Measurements from ENCODE around the gene ZNF273.
"Not testable (repeated sequence)": the region's sequence is repeated elsewhere in the genome, so short reads cannot be mapped to it uniquely, and the experiment has no call there.

Gene ZNF273

DNA sequence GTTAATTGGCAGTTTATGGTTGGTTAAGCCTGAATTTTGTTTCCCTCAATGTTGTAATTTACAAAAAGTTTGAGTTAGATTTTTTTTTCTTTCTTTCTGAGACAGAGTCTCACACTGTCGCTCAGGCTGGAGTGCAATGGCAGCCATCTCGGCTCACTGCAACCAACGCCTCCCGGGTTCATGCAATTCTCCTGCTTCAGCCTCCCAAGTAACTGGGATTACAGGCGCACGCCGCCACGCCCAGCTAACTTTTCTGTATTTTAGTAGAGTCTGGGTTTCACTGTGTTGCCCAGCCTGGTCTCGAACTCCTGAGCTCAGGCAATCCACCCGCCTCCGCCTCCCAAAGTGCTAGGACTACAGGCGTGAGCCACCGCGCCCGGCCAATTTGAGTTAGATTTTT is 935 bp downstream of the ZNF273 start:
- TF ChIP-seq, protein P1, sequence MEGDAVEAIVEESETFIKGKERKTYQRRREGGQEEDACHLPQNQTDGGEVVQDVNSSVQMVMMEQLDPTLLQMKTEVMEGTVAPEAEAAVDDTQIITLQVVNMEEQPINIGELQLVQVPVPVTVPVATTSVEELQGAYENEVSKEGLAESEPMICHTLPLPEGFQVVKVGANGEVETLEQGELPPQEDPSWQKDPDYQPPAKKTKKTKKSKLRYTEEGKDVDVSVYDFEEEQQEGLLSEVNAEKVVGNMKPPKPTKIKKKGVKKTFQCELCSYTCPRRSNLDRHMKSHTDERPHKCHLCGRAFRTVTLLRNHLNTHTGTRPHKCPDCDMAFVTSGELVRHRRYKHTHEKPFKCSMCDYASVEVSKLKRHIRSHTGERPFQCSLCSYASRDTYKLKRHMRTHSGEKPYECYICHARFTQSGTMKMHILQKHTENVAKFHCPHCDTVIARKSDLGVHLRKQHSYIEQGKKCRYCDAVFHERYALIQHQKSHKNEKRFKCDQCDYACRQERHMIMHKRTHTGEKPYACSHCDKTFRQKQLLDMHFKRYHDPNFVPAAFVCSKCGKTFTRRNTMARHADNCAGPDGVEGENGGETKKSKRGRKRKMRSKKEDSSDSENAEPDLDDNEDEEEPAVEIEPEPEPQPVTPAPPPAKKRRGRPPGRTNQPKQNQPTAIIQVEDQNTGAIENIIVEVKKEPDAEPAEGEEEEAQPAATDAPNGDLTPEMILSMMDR (IDR thresholded peaks at IDR 0.05; ENCODE audit: insufficient read depth, low read depth, low read length, missing control alignments) = no peak
- DNase-seq (ENCODE audit: low read depth) = no peak

DNA sequence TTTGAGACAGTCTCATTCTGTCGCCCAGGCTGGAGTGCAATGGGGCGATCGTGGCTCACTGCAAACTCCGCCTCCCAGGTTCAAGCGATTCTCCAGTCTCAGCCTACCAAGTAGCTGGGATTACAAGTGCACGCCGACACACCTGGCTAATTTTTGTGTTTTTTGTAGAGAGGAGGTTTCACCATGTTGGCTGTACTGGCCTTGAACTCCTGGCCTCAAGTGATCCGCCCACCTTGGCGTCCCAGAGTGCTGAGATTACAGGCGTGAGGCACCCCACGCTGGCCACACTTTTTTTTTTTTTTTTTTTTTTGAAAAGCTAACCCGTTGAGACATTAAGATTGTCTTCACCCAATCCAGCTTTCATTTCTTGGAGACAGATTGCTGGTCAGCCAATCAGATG is 2.1 kb downstream of the ZNF273 start:
- H3K4me3 ChIP-seq (ENCODE audit: low read length) = no peak overlapping the region
- no peak for DNase-seq (ENCODE audit: low read depth)
- TF ChIP-seq, protein P1 (IDR thresholded peaks at IDR 0.05; ENCODE audit: insufficient read depth, low read depth, low read length, missing control alignments) = no peak

More for the DNA sequence above, 935 bp downstream of the ZNF273 start:
- peak overlapping the region; percentile 78 for H3K4me3 ChIP-seq (ENCODE audit: low read length)

DNA sequence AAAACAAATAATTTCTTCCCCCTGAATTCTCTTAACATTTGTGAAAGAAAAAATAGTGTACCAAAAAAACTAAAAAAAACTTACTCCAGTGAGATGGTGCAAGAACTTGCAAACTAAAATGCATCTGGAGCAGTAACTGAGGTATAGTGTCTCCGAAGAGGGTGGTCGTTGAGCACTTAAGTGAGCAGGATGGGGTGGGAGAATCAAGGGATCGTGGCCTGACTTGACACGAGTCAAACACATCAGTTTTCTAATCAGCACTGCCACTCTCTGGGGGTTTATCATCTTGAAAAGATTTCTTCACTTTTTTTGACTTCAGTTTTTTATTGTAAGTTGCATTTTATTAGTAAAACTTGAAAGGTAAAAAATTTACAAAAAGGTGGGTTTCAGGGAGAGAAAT is 2.5 kb downstream of the ZNF273 start:
- TF ChIP-seq, protein P1 (IDR thresholded peaks at IDR 0.05; ENCODE audit: insufficient read depth, low read depth, low read length, missing control alignments) = no peak
- no peak overlapping the region for H3K4me3 ChIP-seq (ENCODE audit: low read length)
- DNase-seq (ENCODE audit: low read depth) = no peak

GRCh38 chr7:64907641-64908326 is 4.7 kb downstream of the ZNF273 start:
- H3K4me3 ChIP-seq (ENCODE audit: low read length) = no peak overlapping the region
- no peak for DNase-seq (ENCODE audit: low read depth)
- TF ChIP-seq, protein P1 (IDR thresholded peaks at IDR 0.05; ENCODE audit: insufficient read depth, low read depth, low read length, missing control alignments) = no peak

DNA sequence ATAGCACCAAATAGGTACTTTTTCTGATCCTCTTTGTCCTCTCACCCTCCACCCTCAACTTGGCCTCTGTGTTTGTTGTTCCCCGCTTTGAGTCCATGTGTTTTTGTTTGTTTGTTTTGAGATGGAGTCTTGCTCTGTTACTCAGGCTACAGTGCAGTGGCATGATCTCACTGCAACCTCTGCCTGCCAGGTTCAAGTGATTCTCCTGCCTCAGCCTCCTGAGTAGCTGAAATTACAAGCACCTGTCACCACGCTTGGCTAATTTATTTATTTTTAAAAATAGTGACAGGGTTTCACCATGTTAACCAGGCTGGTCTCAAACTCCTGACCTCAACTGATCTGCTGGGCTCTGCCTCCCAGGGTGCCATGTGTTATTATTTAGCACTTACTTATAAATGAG is 5.3 kb downstream of the ZNF273 start:
- TF ChIP-seq, protein P1 (IDR thresholded peaks at IDR 0.05; ENCODE audit: insufficient read depth, low read depth, low read length, missing control alignments) = no peak
- DNase-seq (ENCODE audit: low read depth) = no peak
- no peak overlapping the region for H3K4me3 ChIP-seq (ENCODE audit: low read length)

DNA sequence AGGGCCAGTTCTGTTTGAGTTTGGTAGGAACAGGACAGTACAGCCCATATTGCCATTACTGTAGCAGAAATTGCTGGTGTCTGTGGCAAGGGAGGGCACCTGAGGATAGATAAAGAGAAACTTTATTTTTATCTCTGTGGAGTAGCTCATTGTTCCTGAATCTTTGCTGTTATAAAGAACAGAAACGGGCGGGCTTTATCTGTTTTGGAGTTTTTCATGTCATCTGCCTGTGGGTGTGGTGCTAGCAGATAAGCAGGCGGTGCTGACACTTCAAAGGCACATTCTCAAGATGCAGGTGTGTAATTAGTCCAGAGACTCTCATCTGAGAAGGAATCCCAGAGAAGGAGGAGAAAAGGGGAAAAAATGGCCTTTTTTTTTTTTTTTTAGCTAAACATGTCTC is 11.5 kb downstream of the ZNF273 start:
- TF ChIP-seq, protein P1 (IDR thresholded peaks at IDR 0.05; ENCODE audit: insufficient read depth, low read depth, low read length, missing control alignments) = no peak
- DNase-seq (ENCODE audit: low read depth) = no peak
- H3K4me3 ChIP-seq (ENCODE audit: low read length) = no peak overlapping the region

DNA sequence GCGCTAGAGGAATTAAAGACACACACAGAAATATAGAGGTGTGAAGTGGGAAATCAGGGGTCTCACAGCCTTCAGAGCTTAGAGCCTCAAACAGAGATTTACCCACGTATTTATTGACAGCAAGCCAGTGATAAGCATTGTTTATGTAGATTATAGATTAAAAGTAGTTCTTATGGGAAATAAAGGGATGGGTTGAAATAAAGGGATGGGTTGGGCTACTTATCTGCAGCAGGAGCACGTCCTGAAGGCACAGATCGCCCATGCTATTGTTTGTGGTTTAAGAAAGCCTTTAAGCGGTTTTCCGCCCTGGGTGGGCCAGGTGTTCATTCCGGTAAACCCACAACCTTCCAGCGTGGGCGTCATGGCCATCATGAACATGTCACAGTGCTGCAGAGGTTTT is 12.2 kb downstream of the ZNF273 start:
- not testable (repeated sequence) for H3K4me3 ChIP-seq (ENCODE audit: low read length); DNase-seq (ENCODE audit: low read depth)

- not testable (repeated sequence) for H3K4me3 ChIP-seq (ENCODE audit: low read length); DNase-seq (ENCODE audit: low read depth)
Measured at GRCh38 chr7:64928252-64929187, 25.4 kb downstream of the ZNF273 start.
